Activated naive CD4-positive, alpha-beta T cell treated with anti-CD3 and anti-CD28 coated beads, Interleukin-2, amount 10 ng/mL, durations not matched to agents 7 days and 5 days (primary cell): Measurements from ENCODE around the gene MOSPD3.

Experiments used
- CTCF ChIA-PET: fragments of 350-600 bp; sonication (Branson Sonifier 250); formaldehyde crosslinking; loops from one replicate; lab custom pipeline; 2021; ENCODE audit warnings: antibody characterized with exemption; lab: Charles Lee
- DNase-seq: peaks from one replicate; pipeline ENCODE4 v3.0.0-alpha.2; 2020
- H3K27ac Mint-ChIP-seq: one replicate; pipeline ENCODE4 v1.8.0; 2021; ENCODE audit warnings: mild to moderate bottlenecking, moderate library complexity, mixed read lengths
- H3K27me3 Mint-ChIP-seq: one replicate; pipeline ENCODE4 v1.8.0; 2021; ENCODE audit warnings: mild to moderate bottlenecking, mixed read lengths
- H3K36me3 Mint-ChIP-seq: one replicate; pipeline ENCODE4 v1.8.0; 2021; ENCODE audit warnings: mixed read lengths
- H3K4me1 Mint-ChIP-seq: one replicate; pipeline ENCODE4 v1.8.0; 2021; ENCODE audit warnings: mixed read lengths
- H3K4me3 Mint-ChIP-seq: one replicate; pipeline ENCODE4 v1.8.0; 2021; ENCODE audit warnings: mild to moderate bottlenecking, moderate library complexity, mixed read lengths
- H3K9me3 Mint-ChIP-seq: one replicate; pipeline ENCODE4 v1.8.0; 2021; ENCODE audit warnings: mixed read lengths

MOSPD3 gene

DNA sequence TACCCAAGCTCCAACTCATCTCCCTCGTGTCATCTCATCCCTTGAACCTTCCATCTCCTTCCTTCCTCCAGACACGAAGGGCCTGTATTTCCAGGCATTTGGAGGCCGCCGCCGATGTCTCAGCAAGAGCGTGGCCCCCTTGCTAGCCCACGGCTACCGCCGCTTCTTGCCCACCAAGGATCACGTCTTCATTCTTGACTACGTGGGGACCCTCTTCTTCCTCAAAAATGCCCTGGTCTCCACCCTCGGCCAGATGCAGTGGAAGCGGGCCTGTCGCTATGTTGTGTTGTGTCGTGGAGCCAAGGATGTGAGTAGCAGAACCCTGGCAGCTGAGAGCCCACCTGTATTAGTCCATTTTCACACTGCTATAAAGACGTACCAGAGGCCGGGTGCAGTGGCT is 20.7 kb upstream of the MOSPD3 start:
- CTCF ChIA-PET: interaction anchor here (0.6 to 0.9 kb wide), 2 partner anchors 32 to 57 kb away, joined by 3 to 4 read pairs; no protein-coding TSS in a partner anchor
- Mint-ChIP-seq H3K27me3 (peaks cover 60% of the 10 kb centered on the region), H3K4me3 (no peak overlapping the region), H3K9me3 (no peaks in the 10 kb centered on the region), H3K4me1 (peaks cover 12% of the 10 kb centered on the region), H3K36me3 (no peaks in the 10 kb centered on the region), H3K27ac (no peak overlapping the region)
- no peak for DNase-seq

DNA sequence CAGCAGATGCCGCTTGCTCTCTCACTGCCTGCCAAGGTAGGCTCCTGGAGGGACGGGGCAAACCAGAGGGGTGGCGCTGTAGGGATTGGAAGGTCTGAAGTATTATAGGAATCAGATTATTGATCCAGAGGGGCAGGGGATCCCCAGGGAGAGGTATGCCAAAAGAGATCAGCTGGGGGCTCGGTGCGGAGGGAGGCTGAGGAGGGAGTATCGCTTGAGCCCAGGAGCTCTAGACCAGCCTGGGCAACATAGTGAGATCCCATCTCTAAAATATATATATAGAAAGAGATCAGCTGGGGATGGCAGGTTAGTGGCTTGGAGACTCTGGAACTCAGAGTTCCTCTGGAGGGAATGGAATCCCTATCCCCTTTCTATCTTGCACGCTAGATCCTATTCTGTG is 17.2 kb upstream of the MOSPD3 start:
- DNase-seq: no peak
- no peak overlapping the region for H3K27ac Mint-ChIP-seq
- no peak overlapping the region for H3K4me3 Mint-ChIP-seq
- H3K27me3 Mint-ChIP-seq: peaks cover 56% of the 10 kb centered on the region
- H3K9me3 Mint-ChIP-seq: no peaks in the 10 kb centered on the region
- CTCF ChIA-PET: interaction anchor here (0.6 kb wide), 1 partner anchor 33 kb away, joined by 3 read pairs; no protein-coding TSS in a partner anchor
- H3K36me3 Mint-ChIP-seq: no peaks in the 10 kb centered on the region
- H3K4me1 Mint-ChIP-seq: peaks cover 8% of the 10 kb centered on the region

DNA sequence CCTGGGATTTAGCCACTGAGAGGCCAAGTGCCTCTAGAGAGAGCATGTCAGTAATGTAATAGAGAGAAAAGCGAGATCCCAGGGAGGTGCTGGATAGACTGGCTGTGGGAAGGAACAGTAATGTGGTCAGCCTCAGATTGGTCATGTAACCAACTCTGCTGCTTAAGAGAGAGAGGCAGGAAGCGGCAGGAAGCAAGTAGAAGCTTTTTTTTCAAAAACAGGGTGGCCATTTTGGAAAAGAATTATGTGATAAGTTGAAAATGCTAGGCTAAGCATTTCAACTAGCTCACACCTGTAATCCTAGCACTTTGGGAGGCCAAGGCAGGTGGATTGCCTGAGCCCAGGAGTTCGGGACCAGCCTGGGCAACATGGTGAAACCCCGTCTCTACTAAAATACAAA is 13.9 kb upstream of the MOSPD3 start:
- Mint-ChIP-seq H3K4me1 (peaks cover 20% of the 10 kb centered on the region), H3K4me3 (no peak overlapping the region), H3K9me3 (no peaks in the 10 kb centered on the region), H3K27me3 (peaks cover 52% of the 10 kb centered on the region), H3K27ac (peak overlapping the region; percentile 29), H3K36me3 (no peaks in the 10 kb centered on the region)
- CTCF ChIA-PET: interaction anchor here (2.2 kb wide), 1 partner anchor 10 kb away, joined by 12 read pairs; no protein-coding TSS in a partner anchor
- no peak for DNase-seq

DNA sequence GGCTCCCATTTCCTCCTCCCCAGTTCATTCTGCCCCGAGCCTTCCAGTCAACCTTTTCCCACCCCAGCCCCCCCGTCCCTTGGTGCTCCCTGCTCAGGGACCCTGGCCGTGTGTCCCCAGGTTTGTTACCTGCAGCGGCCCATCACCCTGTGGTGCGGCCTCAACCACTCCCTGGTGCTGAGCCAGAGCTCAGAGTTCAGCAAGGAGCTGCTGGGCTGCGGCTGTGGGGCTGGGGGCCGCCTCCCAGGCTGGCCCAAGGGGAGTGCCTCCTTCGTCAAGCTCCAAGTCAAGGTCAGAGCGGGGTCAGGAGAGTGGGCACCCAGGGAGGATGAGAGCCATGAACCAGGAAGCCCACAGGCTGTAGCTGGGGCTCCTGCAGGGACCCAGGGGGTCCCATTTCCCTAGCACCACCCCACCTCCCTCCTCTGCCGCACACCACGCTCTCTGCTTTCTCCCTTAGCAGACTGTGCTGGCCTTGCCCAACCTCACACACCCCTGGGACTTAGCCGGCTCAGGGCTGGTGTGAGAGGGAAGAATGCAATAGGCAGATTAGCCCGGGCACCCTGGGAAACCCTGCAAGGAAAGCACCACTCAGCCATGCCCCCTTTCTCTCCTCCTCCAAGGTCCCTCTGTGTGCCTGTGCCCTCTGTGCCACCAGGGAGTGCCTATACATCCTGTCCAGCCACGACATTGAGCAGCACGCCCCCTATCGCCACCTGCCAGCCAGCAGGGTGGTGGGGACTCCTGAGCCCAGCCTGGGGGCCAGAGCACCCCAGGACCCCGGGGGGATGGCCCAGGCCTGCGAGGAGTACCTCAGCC is 12.2 kb upstream of the MOSPD3 start:
- H3K9me3 Mint-ChIP-seq: no peaks in the 10 kb centered on the region
- CTCF ChIA-PET: interaction anchor here (2.2 kb wide), 1 partner anchor 12 kb away, joined by 12 read pairs; no protein-coding TSS in a partner anchor

DNA sequence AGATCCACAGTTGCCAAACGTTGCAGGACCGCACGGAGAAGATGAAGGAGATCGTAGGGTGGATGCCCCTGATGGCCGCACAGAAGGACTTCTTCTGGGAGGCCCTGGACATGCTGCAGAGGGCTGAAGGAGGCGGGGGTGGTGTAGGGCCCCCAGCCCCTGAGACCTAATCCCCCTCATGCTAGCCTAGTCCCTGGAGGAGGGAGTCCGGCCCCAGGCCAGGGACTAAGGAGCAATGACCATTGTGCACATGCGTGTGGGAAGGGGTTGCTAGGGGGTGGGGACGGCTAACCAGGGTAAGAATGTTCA is 11.7 kb upstream of the MOSPD3 start:
- Mint-ChIP-seq H3K4me1 (peaks cover 31% of the 10 kb centered on the region), H3K27me3 (peaks cover 57% of the 10 kb centered on the region), H3K4me3 (no peak overlapping the region), H3K9me3 (no peaks in the 10 kb centered on the region), H3K36me3 (no peaks in the 10 kb centered on the region), H3K27ac (no peak overlapping the region)
- CTCF ChIA-PET: no interaction called here
- no peak for DNase-seq

More for the DNA sequence above, 12.2 kb upstream of the MOSPD3 start:
- Mint-ChIP-seq H3K4me1 (peaks cover 27% of the 10 kb centered on the region), H3K27me3 (peaks cover 57% of the 10 kb centered on the region), H3K27ac (no peak overlapping the region), H3K36me3 (no peaks in the 10 kb centered on the region), H3K4me3 (no peak overlapping the region)
- no peak for DNase-seq

DNA sequence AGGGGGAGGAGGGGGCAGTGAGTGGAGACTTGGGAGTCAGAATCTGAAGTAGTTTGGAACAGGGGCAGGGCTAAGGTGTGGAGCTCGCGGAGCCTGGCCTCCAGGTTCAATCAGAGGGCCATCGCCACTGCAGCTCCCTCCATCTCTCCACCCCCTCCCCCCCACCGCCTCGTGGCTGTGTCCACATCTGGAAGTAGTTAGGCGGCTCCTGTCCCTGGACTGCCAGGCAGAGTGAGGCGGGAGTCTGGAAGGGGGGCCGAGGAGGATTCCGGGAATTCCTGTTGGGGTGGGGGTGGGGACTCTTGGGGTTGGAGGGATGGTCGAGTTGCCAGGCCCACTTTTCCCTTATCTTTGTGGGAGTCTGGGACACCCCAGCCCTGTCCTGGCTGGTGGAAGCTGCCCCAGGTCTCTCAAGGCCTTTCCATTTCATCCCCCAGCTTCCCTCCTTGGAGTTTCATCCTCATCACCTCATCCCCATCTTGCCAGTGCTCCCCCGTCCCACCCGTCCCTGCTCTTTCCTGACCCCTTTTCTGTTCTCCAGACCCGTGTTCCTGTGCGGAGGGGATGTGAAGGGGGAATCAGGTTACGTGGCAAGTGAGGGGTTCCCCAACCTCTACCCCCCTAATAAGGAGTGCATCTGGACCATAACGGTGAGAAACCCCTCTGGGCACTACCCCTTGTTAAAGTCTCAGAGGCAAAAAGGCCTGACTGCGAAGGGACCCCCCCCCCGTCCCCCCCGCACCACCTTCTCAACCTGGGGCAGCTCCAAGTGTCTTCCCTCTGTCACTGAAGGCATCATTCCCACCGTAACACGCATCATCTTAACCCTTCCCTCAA is 9.2 kb upstream of the MOSPD3 start:
- H3K4me3 Mint-ChIP-seq: peak overlapping the region; percentile 88
- CTCF ChIA-PET: interaction anchor here (1.1 to 1.7 kb wide), 2 partner anchors 31 to 102 kb away, joined by 3 to 5 read pairs; partner anchors contain the start of gene POP7
- H3K27me3 Mint-ChIP-seq: peaks cover 70% of the 10 kb centered on the region
- no peaks in the 10 kb centered on the region for H3K9me3 Mint-ChIP-seq
- no peak for DNase-seq
- H3K4me1 Mint-ChIP-seq: peaks cover 41% of the 10 kb centered on the region
- no peak overlapping the region for H3K27ac Mint-ChIP-seq
- H3K36me3 Mint-ChIP-seq: no peaks in the 10 kb centered on the region

DNA sequence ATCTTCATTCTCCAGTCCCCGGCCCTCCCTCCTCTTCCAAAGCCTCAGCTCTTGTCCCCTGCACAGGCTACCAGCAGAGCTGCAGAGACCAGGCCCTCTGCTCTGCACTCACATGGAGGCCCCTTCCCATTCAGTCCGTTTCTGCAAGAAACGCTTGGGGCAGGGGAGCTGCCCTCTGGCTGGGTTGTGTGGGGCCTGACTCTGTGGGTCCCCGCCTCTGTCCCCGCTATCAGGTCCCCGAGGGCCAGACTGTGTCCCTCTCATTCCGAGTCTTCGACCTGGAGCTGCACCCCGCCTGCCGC is 8.7 kb upstream of the MOSPD3 start:
- Mint-ChIP-seq H3K4me1 (peaks cover 36% of the 10 kb centered on the region), H3K9me3 (no peaks in the 10 kb centered on the region)
- DNase-seq: no peak

DNA sequence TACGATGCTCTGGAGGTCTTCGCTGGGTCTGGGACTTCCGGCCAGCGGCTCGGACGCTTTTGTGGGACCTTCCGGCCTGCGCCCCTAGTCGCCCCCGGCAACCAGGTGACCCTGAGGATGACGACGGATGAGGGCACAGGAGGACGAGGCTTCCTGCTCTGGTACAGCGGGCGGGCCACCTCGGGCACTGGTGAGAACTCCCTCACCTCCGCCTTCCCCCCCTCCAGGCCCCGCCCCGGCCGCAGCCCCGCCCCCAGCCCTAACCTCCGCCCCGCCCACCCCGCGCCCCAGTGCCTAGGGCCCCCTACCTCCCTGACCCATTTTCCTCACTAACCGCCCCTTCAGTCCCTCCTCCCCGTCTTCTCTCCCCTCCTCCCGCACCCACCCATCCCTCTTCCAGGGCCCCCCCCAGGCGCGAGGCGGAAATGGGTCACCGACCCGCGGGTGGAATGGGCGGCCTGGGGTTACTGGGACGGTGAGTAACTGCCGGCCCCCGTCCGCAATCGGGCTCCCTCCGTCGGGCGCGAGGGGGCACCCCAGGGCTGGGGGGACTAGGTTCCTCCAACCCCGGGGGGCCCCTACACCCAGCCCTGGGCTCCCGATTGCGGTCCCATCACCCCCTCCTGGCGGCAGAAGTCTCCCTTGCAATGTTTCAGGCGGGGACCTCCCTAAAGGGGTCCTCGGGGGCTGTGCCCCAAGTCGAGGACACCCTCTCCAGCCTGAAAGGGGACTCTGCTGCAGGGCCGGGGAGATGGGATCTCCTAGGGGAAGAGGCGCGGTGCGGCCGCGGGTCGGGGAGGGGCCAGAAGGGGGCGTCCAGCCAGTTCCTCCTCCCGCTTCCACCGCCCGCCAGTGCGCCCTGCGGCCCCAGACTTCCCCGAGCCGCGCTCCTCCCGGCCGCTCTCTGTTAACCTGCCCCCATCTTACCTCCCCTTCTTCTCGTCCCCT is 8.0 kb upstream of the MOSPD3 start:
- H3K4me1 Mint-ChIP-seq: peaks cover 34% of the 10 kb centered on the region
- H3K27ac Mint-ChIP-seq: peak overlapping the region; percentile 87
- peak overlapping the region; percentile 88 for H3K4me3 Mint-ChIP-seq
- peak; percentile 88 for DNase-seq
- no peaks in the 10 kb centered on the region for H3K36me3 Mint-ChIP-seq
- CTCF ChIA-PET: interaction anchor here (0.7 to 1.8 kb wide), 6 partner anchors 17 to 87 kb away, joined by 3 to 6 read pairs (median 4); no protein-coding TSS in a partner anchor
- H3K9me3 Mint-ChIP-seq: no peaks in the 10 kb centered on the region
- H3K27me3 Mint-ChIP-seq: peaks cover 72% of the 10 kb centered on the region

More for the DNA sequence above, 8.7 kb upstream of the MOSPD3 start:
- H3K27ac Mint-ChIP-seq: peak overlapping the region; percentile 87
- H3K36me3 Mint-ChIP-seq: no peaks in the 10 kb centered on the region
- H3K4me3 Mint-ChIP-seq: peak overlapping the region; percentile 88
- CTCF ChIA-PET: interaction anchor here (1.1 to 1.7 kb wide), 2 partner anchors 31 to 102 kb away, joined by 3 to 5 read pairs; partner anchors contain the start of gene POP7
- peaks cover 73% of the 10 kb centered on the region for H3K27me3 Mint-ChIP-seq

DNA sequence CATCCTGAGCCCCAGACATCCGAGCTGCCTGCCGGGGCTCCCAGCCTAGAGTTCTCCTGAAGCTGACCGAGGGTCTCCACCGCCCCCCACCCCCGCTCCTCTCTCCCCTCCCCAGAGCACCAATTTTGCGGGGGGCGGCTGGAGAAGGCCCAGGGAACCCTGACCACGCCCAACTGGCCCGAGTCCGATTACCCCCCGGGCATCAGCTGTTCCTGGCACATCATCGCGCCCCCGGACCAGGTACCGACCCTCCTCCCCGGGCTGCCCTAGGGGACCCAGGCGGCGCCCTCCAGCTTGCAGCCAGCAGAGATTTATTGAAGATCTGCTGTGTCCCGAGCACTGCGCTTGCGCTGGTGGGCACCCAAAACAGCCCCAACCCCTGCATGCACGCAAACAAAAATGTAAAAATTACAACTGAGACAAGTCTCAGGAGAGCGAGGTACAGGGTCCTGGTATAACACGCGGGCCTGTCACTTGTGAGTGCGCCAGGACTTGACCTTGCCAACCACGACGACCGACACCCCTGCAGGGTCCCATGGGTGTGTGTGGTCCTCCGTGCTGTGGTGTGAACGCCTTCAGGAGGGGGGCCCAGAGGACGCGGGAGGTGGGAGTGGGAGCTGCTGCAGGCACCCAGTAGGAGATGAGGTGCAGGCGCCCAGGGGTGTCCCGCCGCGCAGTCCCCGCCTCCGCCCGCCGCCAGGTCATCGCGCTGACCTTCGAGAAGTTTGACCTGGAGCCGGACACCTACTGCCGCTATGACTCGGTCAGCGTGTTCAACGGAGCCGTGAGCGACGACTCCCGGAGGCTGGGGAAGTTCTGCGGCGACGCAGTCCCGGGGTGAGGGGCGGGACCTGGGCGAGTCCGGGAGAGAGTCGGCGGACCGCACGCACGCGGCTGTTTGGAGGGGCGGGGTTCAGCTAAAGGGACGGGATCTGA is 7.1 kb upstream of the MOSPD3 start:
- H3K27me3 Mint-ChIP-seq: peaks cover 65% of the 10 kb centered on the region
- peak overlapping the region; percentile 88 for H3K4me3 Mint-ChIP-seq
- H3K36me3 Mint-ChIP-seq: no peaks in the 10 kb centered on the region
- peak; percentile 71 for DNase-seq
- H3K4me1 Mint-ChIP-seq: peaks cover 34% of the 10 kb centered on the region
- H3K27ac Mint-ChIP-seq: peak overlapping the region; percentile 79
- CTCF ChIA-PET: interaction anchor here (0.6 to 1.8 kb wide), 7 partner anchors 18 to 86 kb away, joined by 3 to 6 read pairs (median 4); no protein-coding TSS in a partner anchor
- no peaks in the 10 kb centered on the region for H3K9me3 Mint-ChIP-seq

DNA sequence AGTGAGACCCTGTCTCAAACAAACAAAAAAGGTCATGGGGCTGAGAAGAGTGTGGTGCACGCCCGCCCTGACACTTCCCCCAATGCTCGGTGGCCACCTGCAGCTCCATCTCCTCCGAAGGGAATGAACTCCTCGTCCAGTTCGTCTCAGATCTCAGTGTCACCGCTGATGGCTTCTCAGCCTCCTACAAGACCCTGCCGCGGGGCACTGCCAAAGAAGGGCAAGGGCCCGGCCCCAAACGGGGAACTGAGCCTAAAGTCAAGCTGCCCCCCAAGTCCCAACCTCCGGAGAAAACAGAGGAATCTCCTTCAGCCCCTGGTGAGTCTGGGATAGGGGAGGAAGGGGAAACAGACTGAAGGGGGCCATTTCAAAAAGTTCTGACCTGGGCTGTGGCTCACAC is 6.0 kb upstream of the MOSPD3 start:
- peak overlapping the region; percentile 88 for H3K4me3 Mint-ChIP-seq

DNA sequence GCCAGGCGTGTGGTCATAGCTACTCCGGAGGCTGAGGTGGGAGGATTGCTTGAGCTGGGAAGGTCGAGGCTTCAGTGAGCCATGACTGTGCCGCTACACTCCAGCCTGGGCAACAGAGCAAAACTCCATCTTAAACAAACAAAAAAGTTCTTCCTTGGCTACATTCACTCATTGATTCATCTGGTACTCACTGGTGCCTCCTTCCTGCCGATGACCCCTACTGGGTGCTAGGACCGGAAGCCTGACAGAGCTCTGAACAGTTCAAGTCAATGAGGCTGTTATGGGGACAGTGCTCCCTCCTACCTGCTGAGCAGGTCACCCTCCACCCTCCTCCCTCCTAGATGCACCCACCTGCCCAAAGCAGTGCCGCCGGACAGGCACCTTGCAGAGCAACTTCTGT is 5.2 kb upstream of the MOSPD3 start:
- no peak overlapping the region for H3K27ac Mint-ChIP-seq
- no peaks in the 10 kb centered on the region for H3K36me3 Mint-ChIP-seq
- CTCF ChIA-PET: interaction anchor here (1.2 kb wide), 1 partner anchor 146 kb away, joined by 5 read pairs; no protein-coding TSS in a partner anchor
- no peak for DNase-seq
- H3K4me1 Mint-ChIP-seq: peaks cover 40% of the 10 kb centered on the region
- no peaks in the 10 kb centered on the region for H3K9me3 Mint-ChIP-seq
- H3K4me3 Mint-ChIP-seq: peak overlapping the region; percentile 27
- peaks cover 60% of the 10 kb centered on the region for H3K27me3 Mint-ChIP-seq

More for the DNA sequence above, 6.0 kb upstream of the MOSPD3 start:
- Mint-ChIP-seq H3K27ac (no peak overlapping the region), H3K36me3 (no peaks in the 10 kb centered on the region), H3K9me3 (no peaks in the 10 kb centered on the region), H3K27me3 (peaks cover 68% of the 10 kb centered on the region), H3K4me1 (peaks cover 40% of the 10 kb centered on the region)
- CTCF ChIA-PET: interaction anchor here (1.2 to 1.8 kb wide), 3 partner anchors 23 to 145 kb away, joined by 4 to 6 read pairs (median 5); no protein-coding TSS in a partner anchor
- DNase-seq: no peak

DNA sequence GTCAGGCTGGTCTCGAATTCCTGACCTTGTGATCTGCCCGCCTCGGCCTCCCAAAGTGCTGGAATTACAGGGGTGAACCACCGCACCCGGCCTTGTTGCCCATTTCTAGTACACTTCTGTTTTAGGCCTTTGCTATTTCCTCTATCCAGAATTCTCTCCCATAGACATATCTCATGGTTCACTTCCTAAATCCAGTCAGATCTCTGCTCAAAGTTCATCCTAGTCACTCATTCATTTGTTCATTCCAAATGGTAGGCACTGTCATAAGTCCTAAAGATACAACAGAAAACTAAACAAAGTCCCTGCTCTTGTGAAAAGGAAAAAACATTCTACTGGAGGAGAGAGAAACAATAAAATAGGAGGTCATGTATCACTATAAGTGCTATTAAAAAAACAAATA is 2.4 kb upstream of the MOSPD3 start:
- no peak overlapping the region for H3K27ac Mint-ChIP-seq
- CTCF ChIA-PET: no interaction called here
- H3K36me3 Mint-ChIP-seq: peaks cover 8% of the 10 kb centered on the region

More for the DNA sequence above, 2.4 kb upstream of the MOSPD3 start:
- H3K9me3 Mint-ChIP-seq: no peaks in the 10 kb centered on the region
- peaks cover 44% of the 10 kb centered on the region for H3K4me1 Mint-ChIP-seq
- no peak for DNase-seq
- peaks cover 41% of the 10 kb centered on the region for H3K27me3 Mint-ChIP-seq
- peak overlapping the region; percentile 2 for H3K4me3 Mint-ChIP-seq
